GM12873 (cell line): ENCODE data around the gene LEFTY1.

Experiments
- CTCF ChIP-seq: IDR thresholded peaks from 2 replicates; pipeline ENCODE4 v1.5.1; 2012; ENCODE audit warnings: low read depth, mild to moderate bottlenecking, moderate library complexity, low read length, control low read depth; ENCODE audit not compliant: insufficient read depth; ENCODE audit errors: missing control alignments

Gene LEFTY1

GRCh38 chr1:225911191-225912130 is 22.5 kb upstream of the LEFTY1 start:
- peak; percentile 83 for TF ChIP-seq CTCF

- no peak for TF ChIP-seq CTCF
Measured at GRCh38 chr1:225909477-225909876, 20.5 kb upstream of the LEFTY1 start.

GRCh38 chr1:225908773-225909172 is 19.8 kb upstream of the LEFTY1 start:
- no peak for TF ChIP-seq CTCF

GRCh38 chr1:225908013-225908640 is 19.2 kb upstream of the LEFTY1 start:
- no peak for TF ChIP-seq CTCF

GRCh38 chr1:225907341-225907740 is 18.4 kb upstream of the LEFTY1 start:
- TF ChIP-seq CTCF = no peak

- TF ChIP-seq CTCF = no peak
Measured at GRCh38 chr1:225906467-225906866, 17.5 kb upstream of the LEFTY1 start.

GRCh38 chr1:225903623-225904022 is 14.7 kb upstream of the LEFTY1 start:
- no peak for TF ChIP-seq CTCF
